Measurements from ENCODE around the gene PLD6.
"Not testable (repeated sequence)": the region's sequence is repeated elsewhere in the genome, so short reads cannot be mapped to it uniquely, and the experiment has no call there.

Gene PLD6

DNA sequence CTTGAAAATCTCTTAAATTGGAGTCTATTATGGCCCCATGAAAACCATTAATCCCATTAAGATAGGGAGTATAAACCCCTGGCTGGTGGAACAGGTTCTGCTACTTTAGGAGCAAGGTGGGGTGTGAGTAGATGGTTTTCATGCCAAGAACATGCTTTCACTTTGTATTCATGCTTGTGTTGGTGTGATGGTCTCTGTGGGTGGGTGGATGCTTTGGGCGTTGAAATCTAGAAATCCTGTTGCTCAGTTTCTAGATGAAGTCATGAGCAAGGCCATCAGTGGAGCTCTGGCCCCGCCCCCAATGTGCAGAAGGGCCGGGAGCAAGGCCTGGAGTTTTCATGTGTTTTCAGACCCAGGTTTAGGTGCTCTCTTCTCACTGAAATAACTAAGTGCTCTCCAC lies 20.1 kb downstream of the PLD6 start:
- no peak overlapping the region for H3K4me3 ChIP-seq (ENCODE audit: low read depth, low read length)
- no peak for DNase-seq (ENCODE audit: low read depth)
- in situ Hi-C loops (cut with HindIII; ENCODE audit: low sequenced_read_pairs): loop anchor here (5.0 kb wide), 1 partner anchor 89 kb away; no protein-coding TSS in a partner anchor
- TF ChIP-seq, protein P1, sequence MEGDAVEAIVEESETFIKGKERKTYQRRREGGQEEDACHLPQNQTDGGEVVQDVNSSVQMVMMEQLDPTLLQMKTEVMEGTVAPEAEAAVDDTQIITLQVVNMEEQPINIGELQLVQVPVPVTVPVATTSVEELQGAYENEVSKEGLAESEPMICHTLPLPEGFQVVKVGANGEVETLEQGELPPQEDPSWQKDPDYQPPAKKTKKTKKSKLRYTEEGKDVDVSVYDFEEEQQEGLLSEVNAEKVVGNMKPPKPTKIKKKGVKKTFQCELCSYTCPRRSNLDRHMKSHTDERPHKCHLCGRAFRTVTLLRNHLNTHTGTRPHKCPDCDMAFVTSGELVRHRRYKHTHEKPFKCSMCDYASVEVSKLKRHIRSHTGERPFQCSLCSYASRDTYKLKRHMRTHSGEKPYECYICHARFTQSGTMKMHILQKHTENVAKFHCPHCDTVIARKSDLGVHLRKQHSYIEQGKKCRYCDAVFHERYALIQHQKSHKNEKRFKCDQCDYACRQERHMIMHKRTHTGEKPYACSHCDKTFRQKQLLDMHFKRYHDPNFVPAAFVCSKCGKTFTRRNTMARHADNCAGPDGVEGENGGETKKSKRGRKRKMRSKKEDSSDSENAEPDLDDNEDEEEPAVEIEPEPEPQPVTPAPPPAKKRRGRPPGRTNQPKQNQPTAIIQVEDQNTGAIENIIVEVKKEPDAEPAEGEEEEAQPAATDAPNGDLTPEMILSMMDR (IDR thresholded peaks at IDR 0.05; ENCODE audit: low read depth, low read length, missing control alignments): no peak

DNA sequence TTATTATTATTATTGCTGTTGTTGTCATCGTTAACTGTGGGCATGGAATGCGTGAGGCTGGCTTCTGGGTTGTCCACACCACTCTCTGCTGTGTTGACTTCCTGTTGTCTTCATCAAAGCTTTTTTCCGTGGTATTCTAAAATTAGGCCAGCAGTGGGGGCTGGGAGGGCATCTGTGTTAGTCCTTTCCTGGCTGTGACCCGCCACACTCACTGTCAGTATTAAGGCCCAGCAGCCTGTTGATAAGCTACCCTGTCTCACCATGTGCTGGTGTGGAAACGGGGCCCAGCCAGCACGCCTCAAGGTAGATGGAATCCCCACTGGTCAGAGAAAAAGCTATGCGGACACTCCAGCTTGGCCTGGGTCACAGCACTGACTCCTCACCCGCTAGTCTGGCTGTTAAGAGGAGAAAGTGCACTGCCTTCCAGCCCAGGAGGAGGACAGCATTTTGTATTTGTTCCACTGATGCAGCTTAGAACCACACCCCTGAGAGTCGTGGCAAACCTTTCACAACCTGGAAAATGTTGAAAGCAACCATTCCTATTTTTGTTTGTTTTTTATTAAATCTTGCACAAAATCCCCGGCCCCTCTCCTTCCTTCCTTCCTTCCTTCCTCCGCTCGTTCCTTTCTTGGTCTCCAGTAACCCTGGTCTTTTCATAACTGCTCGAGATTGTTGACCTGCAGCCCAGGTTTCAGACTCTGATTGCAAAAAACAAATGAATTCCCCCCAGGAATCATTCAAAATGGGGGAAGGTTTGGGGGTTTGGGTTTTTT lies 21.0 kb downstream of the PLD6 start:
- not testable (repeated sequence) for DNase-seq (ENCODE audit: low read depth); H3K4me3 ChIP-seq (ENCODE audit: low read depth, low read length)
- in situ Hi-C loops (cut with HindIII; ENCODE audit: low sequenced_read_pairs): loop anchor here (5.0 kb wide), 1 partner anchor 88 kb away; no protein-coding TSS in a partner anchor

DNA sequence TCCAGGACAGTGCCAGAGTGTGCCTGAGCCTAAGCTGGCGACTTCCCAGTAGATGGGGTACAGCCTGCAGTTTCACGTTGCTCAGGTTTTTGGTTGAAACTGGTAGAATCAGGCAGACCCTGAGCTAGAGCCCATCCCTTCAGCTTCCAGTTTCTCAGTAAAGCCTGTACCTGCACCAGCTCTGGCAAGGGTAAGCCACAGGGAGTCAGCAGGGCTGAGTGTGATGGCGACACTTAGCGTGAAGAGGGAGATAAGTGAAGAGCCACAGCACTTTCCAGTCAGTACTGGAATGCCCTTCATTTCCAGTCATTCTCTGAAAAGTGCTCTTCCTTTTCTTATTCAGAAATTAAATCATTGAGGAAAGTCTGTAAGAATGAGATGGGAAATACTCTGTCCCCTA lies 22.4 kb downstream of the PLD6 start:
- in situ Hi-C loops (cut with HindIII; ENCODE audit: low sequenced_read_pairs): no loop called here
- TF ChIP-seq, protein P1 (IDR thresholded peaks at IDR 0.05; ENCODE audit: low read depth, low read length, missing control alignments): no peak
- DNase-seq (ENCODE audit: low read depth): no peak
- H3K4me3 ChIP-seq (ENCODE audit: low read depth, low read length): no peak overlapping the region

DNA sequence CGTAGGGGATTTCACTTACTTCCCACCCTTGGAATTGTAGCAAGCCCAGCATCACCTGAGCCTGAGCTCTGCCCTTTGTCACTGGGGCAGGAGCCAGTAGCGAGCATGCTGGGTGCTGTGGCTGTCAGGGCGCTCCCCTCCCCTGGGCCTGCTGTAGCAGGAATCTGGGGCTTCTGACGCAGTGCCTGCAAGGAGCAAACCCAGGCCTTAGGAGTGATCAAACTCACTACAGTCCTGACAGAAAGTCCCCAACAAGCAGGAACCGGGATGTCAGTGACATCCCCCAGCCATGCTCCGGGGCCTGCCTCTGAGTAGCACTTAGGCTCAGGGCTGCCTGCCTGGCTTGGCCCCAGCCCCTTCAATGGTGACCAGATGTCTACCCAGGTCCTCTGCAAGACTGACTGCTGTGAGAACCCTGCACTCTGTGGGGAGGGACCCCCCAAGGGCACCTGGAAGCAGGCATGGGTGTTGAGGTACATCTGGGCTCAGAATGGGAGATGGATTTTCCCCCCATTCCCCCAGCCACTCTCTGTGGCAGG lies 23.5 kb downstream of the PLD6 start:
- no peak overlapping the region for H3K4me3 ChIP-seq (ENCODE audit: low read depth, low read length)
- no peak for DNase-seq (ENCODE audit: low read depth)
- in situ Hi-C loops (cut with HindIII; ENCODE audit: low sequenced_read_pairs): no loop called here
- TF ChIP-seq, protein P1 (IDR thresholded peaks at IDR 0.05; ENCODE audit: low read depth, low read length, missing control alignments): no peak

DNA sequence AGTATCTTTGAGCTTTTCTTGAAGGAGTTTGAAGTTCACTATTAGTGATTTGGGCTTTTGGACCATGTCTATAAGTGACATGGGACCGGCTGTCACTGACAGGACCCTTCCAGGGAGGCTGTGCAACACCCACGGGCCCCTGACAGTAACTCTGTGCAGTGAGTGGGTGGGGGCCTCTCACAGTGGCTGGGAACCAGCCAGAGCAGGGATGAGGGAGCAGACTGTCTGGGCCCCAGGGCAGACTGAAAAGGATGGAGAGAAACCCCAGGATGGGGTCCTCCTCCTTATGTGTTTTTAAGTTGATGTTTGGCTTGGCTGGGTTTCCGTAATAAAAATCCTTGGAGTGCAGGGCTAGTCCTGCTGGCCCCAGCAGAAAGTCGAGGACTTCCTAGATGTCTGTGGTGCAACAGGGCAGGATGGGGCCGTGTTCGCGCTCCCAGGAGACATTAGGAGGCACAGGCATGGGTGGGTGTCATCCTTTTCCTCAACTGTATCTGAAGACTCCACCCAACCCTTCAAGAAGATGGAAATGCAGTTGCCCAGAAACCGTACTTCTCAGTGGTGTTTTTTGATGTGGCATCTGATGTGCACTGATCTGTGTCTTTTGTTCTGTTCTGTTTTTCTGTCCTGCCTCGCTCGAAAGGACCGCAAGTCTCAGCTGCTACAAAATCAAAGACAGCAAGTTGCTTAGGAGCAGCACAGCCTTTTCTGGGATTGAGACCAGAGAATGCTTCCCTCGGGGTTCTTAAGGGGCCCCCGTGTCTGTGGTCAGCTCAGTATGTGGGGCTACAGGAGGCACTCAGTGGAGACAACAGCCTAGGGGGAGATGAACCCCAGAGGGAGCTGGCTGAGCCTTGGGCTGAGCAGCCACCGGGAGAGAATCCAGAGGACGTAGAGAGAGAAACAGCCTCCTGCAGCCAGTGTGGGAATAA lies 24.2 kb downstream of the PLD6 start:
- no peak for DNase-seq (ENCODE audit: low read depth)
- in situ Hi-C loops (cut with HindIII; ENCODE audit: low sequenced_read_pairs): no loop called here
- H3K4me3 ChIP-seq (ENCODE audit: low read depth, low read length): no peak overlapping the region
- TF ChIP-seq, protein P1 (IDR thresholded peaks at IDR 0.05; ENCODE audit: low read depth, low read length, missing control alignments): no peak

DNA sequence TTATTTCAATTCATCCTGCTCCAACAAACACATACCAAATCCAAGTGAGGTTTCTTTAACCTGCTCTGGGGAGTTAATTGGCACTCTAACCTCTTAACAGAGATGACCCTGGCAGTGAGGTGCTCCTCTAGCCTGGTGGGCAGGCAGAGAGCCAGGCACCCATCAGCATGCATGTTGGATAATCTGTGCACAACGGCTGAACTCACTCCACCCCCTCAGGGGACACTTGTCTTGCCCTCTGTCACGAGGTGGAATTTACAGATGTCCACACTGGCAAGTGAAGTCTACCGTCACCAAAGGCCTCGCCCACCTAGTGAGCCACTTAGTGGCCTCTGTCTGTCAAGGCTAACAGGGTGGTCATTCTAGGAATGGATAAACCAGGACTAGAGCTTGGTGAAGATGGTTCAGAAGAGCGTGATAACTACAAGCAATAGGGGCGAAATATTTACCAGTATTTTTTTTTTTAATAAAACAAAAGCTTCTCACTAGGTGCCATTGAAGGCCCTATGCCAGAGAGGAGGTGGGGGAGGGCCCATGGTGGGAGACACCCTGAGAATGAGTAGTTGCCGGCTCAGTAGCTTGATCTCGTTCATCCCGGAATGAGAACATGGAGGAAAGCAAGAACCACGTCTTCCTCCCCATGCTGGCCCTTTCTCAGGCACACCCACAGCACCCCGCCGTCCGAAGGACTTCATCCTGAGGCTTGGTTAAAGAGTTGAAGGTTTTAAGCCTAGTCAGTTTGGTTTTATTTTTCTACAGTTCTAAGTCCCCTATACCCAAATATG lies 25.2 kb downstream of the PLD6 start:
- in situ Hi-C loops (cut with HindIII; ENCODE audit: low sequenced_read_pairs): no loop called here
- TF ChIP-seq, protein P1 (IDR thresholded peaks at IDR 0.05; ENCODE audit: low read depth, low read length, missing control alignments): no peak
- DNase-seq (ENCODE audit: low read depth): no peak
- no peak overlapping the region for H3K4me3 ChIP-seq (ENCODE audit: low read depth, low read length)

Measured in astrocyte of the cerebellum (primary cell).